Measurements from ENCODE around the gene FAM229A. TPM values are rescaled to one million over a fixed set of nuclear protein-coding genes. Genes with fewer than 3 reads are reported as not detected.

Gene FAM229A
- total RNA-seq, 1 experiment from 2014 or later: 5.6 TPM

DNA sequence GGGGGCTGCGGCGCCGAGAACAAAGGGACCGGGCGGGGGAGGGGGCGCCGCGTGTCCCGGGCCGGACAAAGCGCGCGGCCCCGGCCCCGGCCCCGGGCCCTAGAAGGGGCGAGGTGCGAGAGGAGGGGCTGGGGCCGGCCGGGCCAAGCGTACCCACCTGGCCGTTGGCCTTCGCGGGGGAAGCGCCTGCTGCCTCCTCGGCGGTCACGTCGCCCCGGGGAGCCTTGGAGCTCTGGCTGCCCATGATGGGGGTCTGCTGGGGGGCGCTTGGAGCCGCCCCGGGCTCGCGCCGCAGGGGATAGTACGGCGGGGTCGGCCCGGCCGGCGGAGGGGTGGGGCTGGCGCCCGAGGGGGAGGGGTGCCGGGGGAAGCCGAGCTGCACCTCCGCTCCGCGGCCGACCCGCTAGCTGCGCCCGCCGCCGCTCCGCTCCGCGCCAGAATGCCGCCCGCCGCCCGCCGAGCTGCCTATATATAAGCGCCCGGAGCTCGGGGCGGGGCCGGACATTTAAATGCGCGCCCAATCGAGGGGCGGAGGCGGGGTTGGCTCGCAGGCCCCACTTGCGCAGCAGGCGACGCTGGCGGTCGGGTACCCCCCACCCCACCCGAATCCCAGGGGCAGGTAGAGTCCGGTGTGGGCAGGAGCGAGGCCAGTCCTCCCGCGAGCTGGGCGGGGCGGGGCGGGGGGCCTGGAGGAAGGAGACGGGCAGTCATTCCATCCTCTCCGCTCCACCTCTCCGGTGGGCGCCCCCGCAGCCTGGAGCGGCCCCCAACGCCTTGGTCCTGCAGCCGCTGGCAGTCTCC lies 26.3 kb downstream of the FAM229A start, which contains the start of gene MARCKSL1:
TSS of gene MARCKSL1 (minus strand) at position 444 of the 801 bp plus-strand sequence. CDS start at position 244, 200 bp downstream.
- Histone ChIP-seq H3K18ac (ENCODE audit: insufficient read length, low read depth, low read length) (peak within 1 kb of the TSS; percentile 89), H4K5ac (ENCODE audit: insufficient read length, low read depth, low read length) (no peak within 1 kb of the TSS), H3K4me2 (ENCODE audit: insufficient read depth, insufficient read length, low read length) (peak within 1 kb of the TSS; percentile 60), H3K56ac (ENCODE audit: insufficient read length, low read depth, low read length) (no peak within 1 kb of the TSS), H2BK5ac (ENCODE audit: insufficient read length, low read length) (no peak within 1 kb of the TSS), H4K20me1 (ENCODE audit: control insufficient read depth, insufficient read depth, insufficient read length) (no peaks in the 10 kb centered on the region), H3K23ac (ENCODE audit: insufficient read length, low read depth, low read length) (no peak within 1 kb of the TSS), H4K91ac (ENCODE audit: insufficient read length, low read depth, low read length) (no peak within 1 kb of the TSS), H2BK20ac (ENCODE audit: low read depth, low read length, poor library complexity, severe bottlenecking) (no peak within 1 kb of the TSS), H3K9ac (ENCODE audit: extremely low read depth, insufficient read length, low read length) (peak within 1 kb of the TSS; percentile 90), H2AK5ac (ENCODE audit: insufficient read length, low read length) (no peak within 1 kb of the TSS), H2BK15ac (ENCODE audit: low read depth, low read length) (no peak within 1 kb of the TSS), H2BK12ac (ENCODE audit: insufficient read length, low read depth, low read length) (no peak within 1 kb of the TSS), H2AFZ (ENCODE audit: low read length) (no peak within 1 kb of the TSS), H2BK120ac (ENCODE audit: low read depth, low read length, poor library complexity, severe bottlenecking) (no peak within 1 kb of the TSS), H3K4ac (ENCODE audit: low read depth, low read length) (no peak within 1 kb of the TSS; the same call in 1 of the 2 replicates), H3K9me3 (ENCODE audit: control insufficient read depth, low read depth, low read length) (no peaks in the 10 kb centered on the region), H3K14ac (ENCODE audit: insufficient read depth, low read length) (peak within 1 kb of the TSS; percentile 97), H3K23me2 (ENCODE audit: insufficient read length, low read depth, low read length, poor library complexity, severe bottlenecking) (peaks cover 11% of the 10 kb centered on the region), H3K4me1 (ENCODE audit: insufficient read depth, low read length) (peaks cover 3% of the 10 kb centered on the region; the same call in 1 of the 2 replicates), H3K27me3 (ENCODE audit: insufficient read depth, low read length) (peaks cover 2% of the 10 kb centered on the region; the same call in 1 of the 2 replicates), H4K8ac (replicated peaks; ENCODE audit: insufficient read length, low read depth, low read length) (no peak within 1 kb of the TSS), H3K79me1 (ENCODE audit: insufficient read depth, low read depth, low read length, poor library complexity, severe bottlenecking) (no peaks in the 10 kb centered on the region), H3T11ph (ENCODE audit: low read length) (no peak within 1 kb of the TSS), H3K27ac (ENCODE audit: insufficient read length, low read depth, low read length) (no peak within 1 kb of the TSS), H3K79me2 (ENCODE audit: insufficient read depth, low read length) (peaks cover 6% of the 10 kb centered on the region; the same call in 1 of the 2 replicates)
- Mint-ChIP-seq H3K4me3 (peak within 1 kb of the TSS; percentile 93 to 97), H3K27me3 (ENCODE audit: low read depth) (peaks cover 36% of the 10 kb centered on the region), H3K4me1 (peaks cover 43 to 55% of the 10 kb centered on the region in 2 experiments), H3K36me3 (ENCODE audit: insufficient read depth in 1 of 3, low read depth in 3 of 3) (peaks cover 23 to 41% (median 38%) of the 10 kb centered on the region in 3 experiments), H3K27ac (peak within 1 kb of the TSS; percentile 93 to 98 (median 97)), H3K9me3 (no peaks in the 10 kb centered on the region; a peak in 1 of 5 replicates)
- TF ChIP-seq, protein P1, sequence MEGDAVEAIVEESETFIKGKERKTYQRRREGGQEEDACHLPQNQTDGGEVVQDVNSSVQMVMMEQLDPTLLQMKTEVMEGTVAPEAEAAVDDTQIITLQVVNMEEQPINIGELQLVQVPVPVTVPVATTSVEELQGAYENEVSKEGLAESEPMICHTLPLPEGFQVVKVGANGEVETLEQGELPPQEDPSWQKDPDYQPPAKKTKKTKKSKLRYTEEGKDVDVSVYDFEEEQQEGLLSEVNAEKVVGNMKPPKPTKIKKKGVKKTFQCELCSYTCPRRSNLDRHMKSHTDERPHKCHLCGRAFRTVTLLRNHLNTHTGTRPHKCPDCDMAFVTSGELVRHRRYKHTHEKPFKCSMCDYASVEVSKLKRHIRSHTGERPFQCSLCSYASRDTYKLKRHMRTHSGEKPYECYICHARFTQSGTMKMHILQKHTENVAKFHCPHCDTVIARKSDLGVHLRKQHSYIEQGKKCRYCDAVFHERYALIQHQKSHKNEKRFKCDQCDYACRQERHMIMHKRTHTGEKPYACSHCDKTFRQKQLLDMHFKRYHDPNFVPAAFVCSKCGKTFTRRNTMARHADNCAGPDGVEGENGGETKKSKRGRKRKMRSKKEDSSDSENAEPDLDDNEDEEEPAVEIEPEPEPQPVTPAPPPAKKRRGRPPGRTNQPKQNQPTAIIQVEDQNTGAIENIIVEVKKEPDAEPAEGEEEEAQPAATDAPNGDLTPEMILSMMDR (conservative IDR thresholded peaks at IDR 0.05): no peak
- peak; percentile 84 for DNase-seq
- WGBS (ENCODE audit: extremely low coverage, insufficient read length, low lambda C conversion rate): no CpG with 5 or more reads among the region's 95 CpGs
